IPS-18a (cell line): ENCODE data around the gene ZMYM1.
"Not testable (repeated sequence)": the region's sequence is repeated elsewhere in the genome, so short reads cannot be mapped to it uniquely, and the experiment has no call there.

Experiments
- H3K27ac ChIP-seq: one replicate; pipeline ENCODE4 v1.5.1; 2013; ENCODE audit warnings: low read length
- H3K27me3 ChIP-seq: one replicate; pipeline ENCODE4 v1.6.1; 2013; ENCODE audit warnings: mild to moderate bottlenecking, low read length; ENCODE audit not compliant: control insufficient read depth, insufficient read depth
- H3K36me3 ChIP-seq: one replicate; pipeline ENCODE4 v1.6.1; 2013; ENCODE audit warnings: low read depth, low read length; ENCODE audit not compliant: control insufficient read depth
- H3K4me1 ChIP-seq: one replicate; pipeline ENCODE4 v1.6.1; 2013; ENCODE audit warnings: low read depth, low read length; ENCODE audit not compliant: control insufficient read depth
- H3K4me3 ChIP-seq: one replicate; pipeline ENCODE4 v1.5.1; 2013; ENCODE audit warnings: low read length
- H3K9ac ChIP-seq: one replicate; pipeline ENCODE4 v1.6.1; 2013; ENCODE audit warnings: mild to moderate bottlenecking, low read length, moderate library complexity
- H3K9me3 ChIP-seq: one replicate; pipeline ENCODE4 v1.6.1; 2013; ENCODE audit warnings: low read depth, low read length; ENCODE audit not compliant: control insufficient read depth

ZMYM1 gene

GRCh38 chr1:35046730-35047129 lies 32.5 kb upstream of the ZMYM1 start:
- Histone ChIP-seq H3K4me1 (no peaks in the 10 kb centered on the region), H3K9me3 (no peaks in the 10 kb centered on the region), H3K36me3 (no peaks in the 10 kb centered on the region), H3K27me3 (no peaks in the 10 kb centered on the region), H3K9ac (no peak overlapping the region), H3K27ac (no peak overlapping the region), H3K4me3 (no peak overlapping the region)

- H3K27me3 ChIP-seq, result no peaks in the 10 kb centered on the region
- H3K36me3 ChIP-seq, result no peaks in the 10 kb centered on the region
- H3K4me3 ChIP-seq, result no peak overlapping the region
- no peak overlapping the region for H3K27ac ChIP-seq
- H3K4me1 ChIP-seq, result no peaks in the 10 kb centered on the region
- no peak overlapping the region for H3K9ac ChIP-seq
- H3K9me3 ChIP-seq, result no peaks in the 10 kb centered on the region
Observed at GRCh38 chr1:35047188-35047858, 31.9 kb upstream of the ZMYM1 start.

GRCh38 chr1:35049116-35049515 lies 30.1 kb upstream of the ZMYM1 start:
- H3K4me3 ChIP-seq, result no peak overlapping the region
- H3K9me3 ChIP-seq, result no peaks in the 10 kb centered on the region
- no peak overlapping the region for H3K9ac ChIP-seq
- H3K27ac ChIP-seq, result no peak overlapping the region
- H3K4me1 ChIP-seq, result no peaks in the 10 kb centered on the region
- no peaks in the 10 kb centered on the region for H3K36me3 ChIP-seq
- H3K27me3 ChIP-seq, result no peaks in the 10 kb centered on the region

- H3K36me3 ChIP-seq, result no peaks in the 10 kb centered on the region
- H3K27me3 ChIP-seq, result no peaks in the 10 kb centered on the region
- H3K9ac ChIP-seq, result no peak overlapping the region
- no peak overlapping the region for H3K27ac ChIP-seq
- H3K4me1 ChIP-seq, result no peaks in the 10 kb centered on the region
- no peak overlapping the region for H3K4me3 ChIP-seq
- no peaks in the 10 kb centered on the region for H3K9me3 ChIP-seq
Observed at GRCh38 chr1:35053433-35053832, 25.8 kb upstream of the ZMYM1 start.

- not testable (repeated sequence) for H3K27ac ChIP-seq, H3K27me3 ChIP-seq, H3K4me1 ChIP-seq, H3K9me3 ChIP-seq, H3K36me3 ChIP-seq, H3K4me3 ChIP-seq, H3K9ac ChIP-seq
Observed at GRCh38 chr1:35054282-35054681, 24.9 kb upstream of the ZMYM1 start.

GRCh38 chr1:35058321-35058720 lies 20.9 kb upstream of the ZMYM1 start:
- H3K9me3 ChIP-seq, H3K9ac ChIP-seq, H3K4me1 ChIP-seq: not testable (repeated sequence)

GRCh38 chr1:35058988-35059387 lies 20.2 kb upstream of the ZMYM1 start:
- Histone ChIP-seq H3K9me3 (no peaks in the 10 kb centered on the region), H3K27me3 (no peaks in the 10 kb centered on the region), H3K4me3 (no peak overlapping the region), H3K27ac (no peak overlapping the region), H3K4me1 (no peaks in the 10 kb centered on the region), H3K36me3 (no peaks in the 10 kb centered on the region), H3K9ac (no peak overlapping the region)

More at GRCh38 chr1:35058321-35058720, 20.9 kb upstream of the ZMYM1 start:
- not testable (repeated sequence) for H3K27ac ChIP-seq, H3K36me3 ChIP-seq, H3K27me3 ChIP-seq, H3K4me3 ChIP-seq

GRCh38 chr1:35062518-35063196 lies 16.5 kb upstream of the ZMYM1 start:
- Histone ChIP-seq H3K27ac (no peak overlapping the region), H3K9ac (no peak overlapping the region), H3K4me1 (no peaks in the 10 kb centered on the region), H3K9me3 (no peaks in the 10 kb centered on the region), H3K27me3 (no peaks in the 10 kb centered on the region), H3K4me3 (no peak overlapping the region), H3K36me3 (no peaks in the 10 kb centered on the region)

GRCh38 chr1:35064265-35064664 lies 14.9 kb upstream of the ZMYM1 start:
- no peak overlapping the region for H3K27ac ChIP-seq
- H3K9ac ChIP-seq, result no peak overlapping the region
- H3K9me3 ChIP-seq, result no peaks in the 10 kb centered on the region
- H3K4me3 ChIP-seq, result no peak overlapping the region
- H3K4me1 ChIP-seq, result no peaks in the 10 kb centered on the region
- H3K36me3 ChIP-seq, result no peaks in the 10 kb centered on the region
- no peaks in the 10 kb centered on the region for H3K27me3 ChIP-seq

- H3K36me3 ChIP-seq, result no peaks in the 10 kb centered on the region
Observed at GRCh38 chr1:35069746-35070145, 9.4 kb upstream of the ZMYM1 start.

GRCh38 chr1:35073265-35073811 lies 5.8 kb upstream of the ZMYM1 start:
- Histone ChIP-seq H3K27me3 (no peaks in the 10 kb centered on the region), H3K4me1 (peaks cover 6% of the 10 kb centered on the region), H3K9ac (no peak overlapping the region), H3K36me3 (no peaks in the 10 kb centered on the region), H3K4me3 (no peak overlapping the region), H3K27ac (no peak overlapping the region), H3K9me3 (no peaks in the 10 kb centered on the region)

More at GRCh38 chr1:35069746-35070145, 9.4 kb upstream of the ZMYM1 start:
- Histone ChIP-seq H3K9ac (no peak overlapping the region), H3K9me3 (no peaks in the 10 kb centered on the region), H3K4me1 (no peaks in the 10 kb centered on the region), H3K4me3 (no peak overlapping the region), H3K27ac (no peak overlapping the region), H3K27me3 (no peaks in the 10 kb centered on the region)

GRCh38 chr1:35076426-35076825 lies 2.8 kb upstream of the ZMYM1 start:
- not testable (repeated sequence) for H3K27ac ChIP-seq, H3K9me3 ChIP-seq, H3K9ac ChIP-seq, H3K4me3 ChIP-seq, H3K36me3 ChIP-seq, H3K27me3 ChIP-seq
- peaks cover 14% of the 10 kb centered on the region for H3K4me1 ChIP-seq
